Endothelial cell of umbilical vein (primary cell): ENCODE measurements around the gene GAS7.

Source experiments
- EZH2 ChIP-seq: IDR thresholded peaks from 2 replicates; pipeline ENCODE4 v1.6.1; 2012; ENCODE audit warnings: borderline replicate concordance, low read depth, mild to moderate bottlenecking, moderate library complexity, low read length, inconsistent platforms; ENCODE audit not compliant: severe bottlenecking
- FOS ChIP-seq: IDR thresholded peaks from 2 replicates; pipeline ENCODE4 v1.6.1; 2011; ENCODE audit warnings: mild to moderate bottlenecking, low read length, moderate library complexity, borderline replicate concordance; ENCODE audit not compliant: insufficient read depth
- JUN ChIP-seq: IDR thresholded peaks from 2 replicates; pipeline ENCODE4 v1.6.1; 2011; ENCODE audit warnings: borderline replicate concordance, low read depth; ENCODE audit not compliant: insufficient read length, insufficient read depth
- MYC ChIP-seq: IDR thresholded peaks from one replicate; pipeline ENCODE4 v1.6.1; 2011; ENCODE audit warnings: mild to moderate bottlenecking, low read depth, low read length
- POLR2A ChIP-seq: IDR thresholded peaks from 2 replicates; pipeline ENCODE4 v1.6.1; 2012; ENCODE audit warnings: low read depth, mild to moderate bottlenecking, control low read depth, low read length
- POLR2AphosphoS5 ChIP-seq: IDR thresholded peaks from 2 replicates; pipeline ENCODE4 v1.6.1; 2012; ENCODE audit warnings: low read depth, mild to moderate bottlenecking, control low read depth, low read length, moderate library complexity; ENCODE audit not compliant: insufficient read depth
- TF ChIP-seq, protein P1 (sequence below), 2 donors: IDR thresholded peaks; 1 replicate in 1 of 2; 2 replicates in 1 of 2; pipeline ENCODE4 v1.5.1; 2011; ENCODE audit warnings: low read length in 2 of 2, mild to moderate bottlenecking in 2 of 2, moderate library complexity in 2 of 2, control low read depth in 1 of 2, inconsistent platforms in 1 of 2, low read depth in 1 of 2; ENCODE audit not compliant: insufficient read depth in 1 of 2; ENCODE audit errors: extremely low read depth in 1 of 2
- TF ChIP-seq, protein P2 (sequence below): IDR thresholded peaks from 2 replicates; pipeline ENCODE4 v1.6.1; 2011; ENCODE audit not compliant: insufficient read depth, insufficient read length

GRCh38 chr17:9900784-9901183 is 297.6 kb downstream of the GAS7 start:
- TF ChIP-seq, protein P1, sequence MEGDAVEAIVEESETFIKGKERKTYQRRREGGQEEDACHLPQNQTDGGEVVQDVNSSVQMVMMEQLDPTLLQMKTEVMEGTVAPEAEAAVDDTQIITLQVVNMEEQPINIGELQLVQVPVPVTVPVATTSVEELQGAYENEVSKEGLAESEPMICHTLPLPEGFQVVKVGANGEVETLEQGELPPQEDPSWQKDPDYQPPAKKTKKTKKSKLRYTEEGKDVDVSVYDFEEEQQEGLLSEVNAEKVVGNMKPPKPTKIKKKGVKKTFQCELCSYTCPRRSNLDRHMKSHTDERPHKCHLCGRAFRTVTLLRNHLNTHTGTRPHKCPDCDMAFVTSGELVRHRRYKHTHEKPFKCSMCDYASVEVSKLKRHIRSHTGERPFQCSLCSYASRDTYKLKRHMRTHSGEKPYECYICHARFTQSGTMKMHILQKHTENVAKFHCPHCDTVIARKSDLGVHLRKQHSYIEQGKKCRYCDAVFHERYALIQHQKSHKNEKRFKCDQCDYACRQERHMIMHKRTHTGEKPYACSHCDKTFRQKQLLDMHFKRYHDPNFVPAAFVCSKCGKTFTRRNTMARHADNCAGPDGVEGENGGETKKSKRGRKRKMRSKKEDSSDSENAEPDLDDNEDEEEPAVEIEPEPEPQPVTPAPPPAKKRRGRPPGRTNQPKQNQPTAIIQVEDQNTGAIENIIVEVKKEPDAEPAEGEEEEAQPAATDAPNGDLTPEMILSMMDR (IDR thresholded peaks at IDR 0.05; ENCODE audit: extremely low read depth in 1 of 2, insufficient read depth in 1 of 2, low read depth in 1 of 2, low read length in 2 of 2) = no peak
- TF ChIP-seq POLR2AphosphoS5 = no peak
- TF ChIP-seq POLR2A = no peak
- TF ChIP-seq, protein P2, sequence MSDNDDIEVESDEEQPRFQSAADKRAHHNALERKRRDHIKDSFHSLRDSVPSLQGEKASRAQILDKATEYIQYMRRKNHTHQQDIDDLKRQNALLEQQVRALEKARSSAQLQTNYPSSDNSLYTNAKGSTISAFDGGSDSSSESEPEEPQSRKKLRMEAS = no peak
- TF ChIP-seq FOS = no peak
- no peak for TF ChIP-seq EZH2
- no peak for TF ChIP-seq JUN
- TF ChIP-seq MYC = no peak
